ENCODE data around the gene CUX1.
"Not testable (repeated sequence)": the region's sequence is repeated elsewhere in the genome, so short reads cannot be mapped to it uniquely, and the experiment has no call there.

CUX1 gene

DNA sequence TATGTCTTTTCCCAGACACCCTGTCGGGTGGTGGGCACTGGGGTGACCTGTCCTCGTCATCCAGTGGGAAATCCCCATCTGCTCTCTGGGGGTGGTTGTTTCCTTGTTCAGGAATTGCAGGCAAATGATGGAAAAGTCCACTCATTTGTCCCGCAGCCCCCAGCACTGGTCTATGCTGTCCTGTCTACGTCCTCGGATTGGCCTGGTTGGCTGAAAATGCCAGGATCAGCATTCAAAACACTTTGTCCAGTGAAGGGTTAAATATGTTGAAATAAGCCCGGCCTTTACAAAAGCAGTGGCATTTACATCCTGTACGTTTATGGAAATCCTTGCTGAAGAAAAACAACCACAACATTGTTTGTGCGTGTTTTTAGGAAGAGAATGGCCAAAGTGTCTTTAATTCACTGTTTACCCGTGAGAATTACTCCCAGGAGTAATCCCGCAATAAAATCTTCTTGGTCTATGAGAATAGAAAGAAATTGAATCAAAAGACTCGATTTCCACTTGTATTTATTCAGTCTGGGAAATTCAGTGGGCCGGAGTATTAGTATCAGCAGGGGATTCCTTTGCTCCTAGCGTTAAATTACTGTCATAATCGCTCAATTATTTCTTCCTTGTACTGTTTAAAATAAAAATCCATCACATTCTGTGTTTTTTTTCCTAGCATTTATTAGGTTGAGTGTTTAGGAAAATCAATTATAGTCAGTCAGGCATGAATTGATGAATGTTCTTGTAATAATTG is 352.4 kb downstream of the CUX1 start:
- no peak overlapping the region for H3K4me3 Mint-ChIP-seq
- no peaks in the 10 kb centered on the region for H3K9me3 Mint-ChIP-seq
- peaks cover 3% of the 10 kb centered on the region for H3K36me3 Mint-ChIP-seq (ENCODE audit: low read depth)
- H3K27me3 Mint-ChIP-seq, result no peaks in the 10 kb centered on the region
- no peaks in the 10 kb centered on the region for H3K4me1 Mint-ChIP-seq
- no peak overlapping the region for H3K27ac Mint-ChIP-seq
- no peak for ATAC-seq
- no peak for DNase-seq

- H3K4me3 Mint-ChIP-seq, result no peak overlapping the region
- ATAC-seq, result no peak
- peaks cover 3% of the 10 kb centered on the region for H3K36me3 Mint-ChIP-seq (ENCODE audit: low read depth)
- no peak overlapping the region for H3K27ac Mint-ChIP-seq
- no peaks in the 10 kb centered on the region for H3K4me1 Mint-ChIP-seq
- no peak for DNase-seq
- no peaks in the 10 kb centered on the region for H3K9me3 Mint-ChIP-seq
- no peaks in the 10 kb centered on the region for H3K27me3 Mint-ChIP-seq
Measured at GRCh38 chr7:102170393-102170970, 353.1 kb downstream of the CUX1 start.

DNA sequence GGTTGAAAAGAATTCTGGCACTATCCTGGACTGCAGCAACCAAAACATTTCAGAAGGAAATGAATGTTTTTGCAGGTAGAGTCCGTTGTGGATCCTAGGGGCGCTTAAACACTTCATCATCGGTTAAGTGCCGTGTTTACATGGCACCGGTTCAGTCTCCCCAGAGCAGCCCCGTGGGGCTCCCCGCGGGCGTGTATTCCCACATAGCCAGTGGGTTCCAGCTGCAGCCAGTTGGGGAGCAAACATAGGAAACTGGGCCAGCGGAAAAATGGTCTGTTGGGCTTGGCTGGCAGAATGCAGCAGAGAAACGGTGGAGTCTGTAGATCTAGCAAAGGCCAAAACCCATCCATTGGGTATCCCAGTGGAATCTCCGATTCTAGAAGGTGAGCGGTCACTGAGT is 356.2 kb downstream of the CUX1 start:
- Mint-ChIP-seq H3K36me3 (ENCODE audit: low read depth) (peaks cover 3% of the 10 kb centered on the region), H3K27me3 (no peaks in the 10 kb centered on the region), H3K4me3 (no peak overlapping the region), H3K9me3 (no peaks in the 10 kb centered on the region), H3K4me1 (no peaks in the 10 kb centered on the region), H3K27ac (no peak overlapping the region)
- no peak for ATAC-seq
- DNase-seq, result no peak

- no peak for ATAC-seq
- H3K36me3 Mint-ChIP-seq (ENCODE audit: low read depth), result peaks cover 3% of the 10 kb centered on the region
- H3K9me3 Mint-ChIP-seq, result no peaks in the 10 kb centered on the region
- DNase-seq, result no peak
- H3K27ac Mint-ChIP-seq, result no peak overlapping the region
- no peaks in the 10 kb centered on the region for H3K4me1 Mint-ChIP-seq
- no peaks in the 10 kb centered on the region for H3K27me3 Mint-ChIP-seq
- H3K4me3 Mint-ChIP-seq, result no peak overlapping the region
Measured at GRCh38 chr7:102175423-102176170, 358.2 kb downstream of the CUX1 start.

DNA sequence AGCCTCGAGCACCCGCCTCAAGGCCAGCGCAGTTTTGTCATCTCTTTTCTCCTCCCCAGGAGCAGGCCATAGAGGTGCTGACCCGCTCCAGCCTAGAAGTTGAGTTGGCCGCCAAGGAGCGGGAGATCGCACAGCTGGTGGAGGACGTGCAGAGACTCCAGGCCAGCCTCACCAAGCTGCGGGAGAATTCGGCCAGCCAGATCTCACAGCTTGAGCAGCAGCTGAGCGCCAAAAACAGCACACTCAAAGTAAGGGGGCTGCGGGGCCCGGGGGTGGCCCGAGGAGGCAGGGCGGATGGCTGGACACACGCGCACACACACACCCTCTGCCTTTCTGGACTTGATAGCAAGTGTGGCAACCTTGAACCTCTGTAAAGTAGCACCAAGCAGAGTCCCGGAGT is 361.0 kb downstream of the CUX1 start:
- no peaks in the 10 kb centered on the region for H3K9me3 Mint-ChIP-seq
- H3K4me3 Mint-ChIP-seq, result no peak overlapping the region
- H3K27me3 Mint-ChIP-seq, result no peaks in the 10 kb centered on the region
- ATAC-seq, result no peak
- no peaks in the 10 kb centered on the region for H3K4me1 Mint-ChIP-seq
- no peak overlapping the region for H3K27ac Mint-ChIP-seq
- H3K36me3 Mint-ChIP-seq (ENCODE audit: low read depth), result peaks cover 5% of the 10 kb centered on the region
- no peak for DNase-seq

DNA sequence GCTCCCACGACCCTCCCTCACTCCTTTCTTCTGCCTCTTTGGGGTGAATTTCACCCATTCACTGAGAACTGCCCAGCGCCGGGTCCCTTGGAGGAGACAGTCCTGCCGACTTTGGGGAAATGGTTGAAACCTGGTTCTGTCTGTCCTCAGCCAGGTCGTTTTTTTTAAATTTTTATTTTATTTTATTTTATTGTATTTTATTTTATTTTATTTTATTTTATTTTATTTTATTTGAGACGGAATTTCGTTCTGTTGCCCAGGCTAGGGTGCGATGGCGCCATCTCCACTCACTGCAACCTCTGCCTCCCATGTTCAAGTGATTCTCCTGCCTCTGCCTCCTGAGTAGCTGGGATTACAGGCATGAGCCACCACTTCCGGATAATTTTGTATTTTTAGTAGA is 363.3 kb downstream of the CUX1 start:
- Mint-ChIP-seq H3K4me3 (no peak overlapping the region), H3K27ac (no peak overlapping the region), H3K9me3 (no peaks in the 10 kb centered on the region), H3K27me3 (no peaks in the 10 kb centered on the region), H3K4me1 (no peaks in the 10 kb centered on the region), H3K36me3 (ENCODE audit: low read depth) (peaks cover 7% of the 10 kb centered on the region)
- DNase-seq (no peak), ATAC-seq (no peak)

GRCh38 chr7:102181517-102181916 is 364.1 kb downstream of the CUX1 start:
- H3K4me1 Mint-ChIP-seq, result no peaks in the 10 kb centered on the region
- no peak overlapping the region for H3K4me3 Mint-ChIP-seq
- no peaks in the 10 kb centered on the region for H3K9me3 Mint-ChIP-seq
- no peak for ATAC-seq
- H3K27me3 Mint-ChIP-seq, result no peaks in the 10 kb centered on the region
- peaks cover 7% of the 10 kb centered on the region for H3K36me3 Mint-ChIP-seq (ENCODE audit: low read depth)
- H3K27ac Mint-ChIP-seq, result no peak overlapping the region
- DNase-seq, result no peak

GRCh38 chr7:102182016-102182415 is 364.6 kb downstream of the CUX1 start:
- ATAC-seq (no peak), DNase-seq (no peak)
- Mint-ChIP-seq H3K4me1 (no peaks in the 10 kb centered on the region), H3K27me3 (no peaks in the 10 kb centered on the region), H3K9me3 (no peaks in the 10 kb centered on the region), H3K4me3 (no peak overlapping the region), H3K27ac (no peak overlapping the region), H3K36me3 (ENCODE audit: low read depth) (peaks cover 7% of the 10 kb centered on the region)

DNA sequence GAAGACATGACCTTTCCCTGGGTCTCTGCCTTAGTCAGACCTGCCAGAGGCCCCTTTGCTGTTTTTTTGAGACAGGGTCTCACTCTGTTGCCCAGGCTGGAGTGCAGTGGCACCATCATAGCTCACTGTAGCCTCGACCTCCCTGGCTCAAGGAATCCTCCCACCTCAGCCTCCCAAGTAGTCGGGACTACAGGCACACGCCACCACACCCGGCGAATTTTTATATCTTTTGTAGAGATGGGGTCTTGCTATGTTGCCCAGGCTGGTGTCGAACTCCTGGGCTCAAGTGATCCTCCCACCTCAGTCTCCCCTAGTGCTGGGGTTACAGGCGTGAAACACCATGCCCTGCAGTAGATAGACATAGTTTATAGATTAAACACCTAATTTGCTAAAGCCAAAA is 366.4 kb downstream of the CUX1 start:
- H3K36me3 Mint-ChIP-seq (ENCODE audit: low read depth); ATAC-seq; H3K9me3 Mint-ChIP-seq; H3K4me3 Mint-ChIP-seq; H3K27me3 Mint-ChIP-seq; H3K27ac Mint-ChIP-seq; DNase-seq; H3K4me1 Mint-ChIP-seq: not testable (repeated sequence)

GRCh38 chr7:102184303-102184702 is 366.9 kb downstream of the CUX1 start:
- ATAC-seq (no peak), DNase-seq (no peak)
- Mint-ChIP-seq H3K9me3 (no peaks in the 10 kb centered on the region), H3K27me3 (no peaks in the 10 kb centered on the region), H3K4me3 (no peak overlapping the region), H3K36me3 (ENCODE audit: low read depth) (peaks cover 3% of the 10 kb centered on the region), H3K4me1 (no peaks in the 10 kb centered on the region), H3K27ac (no peak overlapping the region)

- Mint-ChIP-seq H3K27me3 (no peaks in the 10 kb centered on the region), H3K27ac (no peak overlapping the region), H3K36me3 (ENCODE audit: low read depth) (peaks cover 3% of the 10 kb centered on the region)
Measured at GRCh38 chr7:102185796-102186195, 368.4 kb downstream of the CUX1 start.

GRCh38 chr7:102186306-102186705 is 368.9 kb downstream of the CUX1 start:
- DNase-seq (no peak), ATAC-seq (no peak)
- H3K4me3 Mint-ChIP-seq, result no peak overlapping the region
- H3K9me3 Mint-ChIP-seq, result no peaks in the 10 kb centered on the region
- no peak overlapping the region for H3K27ac Mint-ChIP-seq
- no peaks in the 10 kb centered on the region for H3K27me3 Mint-ChIP-seq
- H3K36me3 Mint-ChIP-seq (ENCODE audit: low read depth), result peaks cover 2% of the 10 kb centered on the region
- no peaks in the 10 kb centered on the region for H3K4me1 Mint-ChIP-seq

More at GRCh38 chr7:102185796-102186195, 368.4 kb downstream of the CUX1 start:
- Mint-ChIP-seq H3K9me3 (no peaks in the 10 kb centered on the region), H3K4me3 (no peak overlapping the region), H3K4me1 (no peaks in the 10 kb centered on the region)
- DNase-seq (no peak), ATAC-seq (no peak)

GRCh38 chr7:102188746-102189145 is 371.3 kb downstream of the CUX1 start:
- no peaks in the 10 kb centered on the region for H3K27me3 Mint-ChIP-seq
- no peak overlapping the region for H3K4me3 Mint-ChIP-seq
- H3K27ac Mint-ChIP-seq, result no peak overlapping the region
- no peaks in the 10 kb centered on the region for H3K9me3 Mint-ChIP-seq
- H3K36me3 Mint-ChIP-seq (ENCODE audit: low read depth), result peaks cover 5% of the 10 kb centered on the region
- DNase-seq (no peak), ATAC-seq (no peak)
- no peaks in the 10 kb centered on the region for H3K4me1 Mint-ChIP-seq

GRCh38 chr7:102189756-102190155 is 372.3 kb downstream of the CUX1 start:
- Mint-ChIP-seq H3K4me3 (no peak overlapping the region), H3K4me1 (no peaks in the 10 kb centered on the region), H3K36me3 (ENCODE audit: low read depth) (peaks cover 7% of the 10 kb centered on the region), H3K9me3 (no peaks in the 10 kb centered on the region), H3K27ac (no peak overlapping the region), H3K27me3 (no peaks in the 10 kb centered on the region)
- no peak for ATAC-seq
- DNase-seq, result no peak

DNA sequence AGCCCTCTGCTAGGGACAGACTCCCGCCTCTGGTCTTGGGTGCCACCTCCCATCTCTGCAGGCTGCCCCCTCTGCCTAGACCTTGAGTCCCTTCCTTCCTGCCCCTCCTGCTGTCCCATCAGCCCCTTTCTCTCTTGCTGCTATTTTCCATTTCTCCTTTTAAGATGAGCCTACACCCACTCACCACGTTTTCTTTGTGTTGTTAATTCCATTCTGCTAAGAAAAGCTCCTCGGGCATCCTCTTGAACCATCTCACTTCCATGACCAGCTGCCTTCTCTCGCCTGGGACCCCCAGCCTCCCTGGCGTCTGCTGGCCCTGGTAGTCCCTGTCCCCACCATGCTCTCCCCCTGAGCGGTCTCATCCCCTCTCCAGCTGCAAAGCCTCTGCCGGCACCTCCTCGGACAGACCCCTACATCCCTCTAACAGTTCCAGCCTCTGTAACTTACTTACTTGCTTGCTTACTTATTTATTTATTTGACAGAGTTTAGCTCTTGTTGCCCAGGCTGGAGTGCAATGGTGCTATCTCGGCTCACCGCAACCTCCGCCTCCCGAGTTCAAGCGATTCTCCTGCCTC is 373.4 kb downstream of the CUX1 start:
- no peak overlapping the region for H3K27ac Mint-ChIP-seq
- H3K4me3 Mint-ChIP-seq, result no peak overlapping the region
- ATAC-seq (no peak), DNase-seq (no peak)
- no peaks in the 10 kb centered on the region for H3K4me1 Mint-ChIP-seq
- H3K36me3 Mint-ChIP-seq (ENCODE audit: low read depth), result peaks cover 7% of the 10 kb centered on the region
- H3K9me3 Mint-ChIP-seq, result no peaks in the 10 kb centered on the region
- no peaks in the 10 kb centered on the region for H3K27me3 Mint-ChIP-seq

Measured in activated naive CD8-positive, alpha-beta T cell treated with anti-CD3 and anti-CD28 coated beads, Interleukin-2, amount 50 U/mL, for 24 hours (primary cell).